22Rv1 (cell line): ENCODE measurements around the gene GPR146.

Experiments used
- H3K27ac ChIP-seq: fragments of 450-650 bp; 2 replicates; pipeline ENCODE4 v1.5.1; 2017
- CTCF ChIP-seq: fragments of 450-650 bp; IDR thresholded peaks from 2 replicates; pipeline ENCODE4 v1.5.1; 2017; ENCODE audit warnings: mild to moderate bottlenecking
- ZFX ChIP-seq: fragments of 450-650 bp; IDR thresholded peaks from 2 replicates; pipeline ENCODE4 v1.6.1; 2017; ENCODE audit warnings: antibody characterized with exemption, borderline replicate concordance

GPR146 gene

GRCh38 chr7:1021366-1021765, 23.0 kb upstream of the GPR146 start:
- TF ChIP-seq CTCF = no peak
- H3K27ac ChIP-seq = no peak overlapping the region

GRCh38 chr7:1021931-1022330, 22.4 kb upstream of the GPR146 start:
- H3K27ac ChIP-seq = no peak overlapping the region
- TF ChIP-seq CTCF (no peak), ZFX (no peak)

GRCh38 chr7:1022356-1022755, 22.0 kb upstream of the GPR146 start:
- H3K27ac ChIP-seq = no peak overlapping the region

GRCh38 chr7:1022801-1023465, 21.4 kb upstream of the GPR146 start:
- H3K27ac ChIP-seq = no peak overlapping the region
- no peak for TF ChIP-seq CTCF
- TF ChIP-seq ZFX = no peak

More at GRCh38 chr7:1022356-1022755, 22.0 kb upstream of the GPR146 start:
- TF ChIP-seq ZFX (no peak), CTCF (no peak)

GRCh38 chr7:1024331-1024841, 20.0 kb upstream of the GPR146 start:
- no peak overlapping the region for H3K27ac ChIP-seq
- TF ChIP-seq CTCF (no peak), ZFX (no peak)

GRCh38 chr7:1024876-1025742, 19.2 kb upstream of the GPR146 start:
- no peak for TF ChIP-seq ZFX
- no peak for TF ChIP-seq CTCF
- H3K27ac ChIP-seq = no peak overlapping the region
